GM12891 (cell line): Measurements from ENCODE around the gene MZT2B.
"Not testable (repeated sequence)": the region's sequence is repeated elsewhere in the genome, so short reads cannot be mapped to it uniquely, and the experiment has no call there.

Source experiments
- DNase-seq: peaks from one replicate; pipeline ENCODE4 v3.0.0; 2011; ENCODE audit warnings: low spot score; ENCODE audit not compliant: insufficient read length
- FAIRE-seq: peaks from 2 replicates; lab custom pipeline; 2011; peaks lifted over from hg19 to GRCh38; lab: Jason Lieb, UNC
- PAX5 ChIP-seq: IDR thresholded peaks from 2 replicates; pipeline ENCODE4 v1.6.1; 2011; ENCODE audit warnings: low read length, moderate library complexity, mild to moderate bottlenecking; ENCODE audit not compliant: insufficient read depth, severe bottlenecking
- POLR2A ChIP-seq: IDR thresholded peaks from 2 replicates; pipeline ENCODE4 v1.6.1; 2011; ENCODE audit warnings: low read depth, low read length, control low read depth
- POLR2AphosphoS5 ChIP-seq: IDR thresholded peaks from 2 replicates; pipeline ENCODE4 v1.6.1; 2011; ENCODE audit warnings: low read depth, low read length, control low read depth
- POU2F2 ChIP-seq: IDR thresholded peaks from 2 replicates; pipeline ENCODE4 v1.6.1; 2011; ENCODE audit warnings: low read depth, mild to moderate bottlenecking, control low read depth, low read length, moderate library complexity
- SPI1 ChIP-seq: IDR thresholded peaks from 2 replicates; pipeline ENCODE4 v1.6.1; 2011; ENCODE audit warnings: low read depth, low read length, control low read depth
- TAF1 ChIP-seq: IDR thresholded peaks from 2 replicates; pipeline ENCODE4 v1.6.1; 2011; ENCODE audit warnings: low read depth, low read length, control low read depth

Gene MZT2B

GRCh38 chr2:130157825-130158514, 24.1 kb upstream of the MZT2B start:
- peak; percentile 73 for TF ChIP-seq SPI1
- TF ChIP-seq POU2F2, result 0 out of 2 replicates have a peak, but pooled peaks have one; percentile 33
- FAIRE-seq, result peak; percentile 64

GRCh38 chr2:130158631-130159030, 23.4 kb upstream of the MZT2B start:
- DNase-seq, result no peak
- FAIRE-seq, result peak; percentile 38
- TF ChIP-seq PAX5 (no peak), POLR2AphosphoS5 (no peak), SPI1 (no peak), TAF1 (no peak), POLR2A (no peak), POU2F2 (no peak)

More at GRCh38 chr2:130157825-130158514, 24.1 kb upstream of the MZT2B start:
- not testable (repeated sequence) for DNase-seq

- not testable (repeated sequence) for DNase-seq, FAIRE-seq
Observed at GRCh38 chr2:130159376-130159775, 22.7 kb upstream of the MZT2B start.

- FAIRE-seq, result no peak
- TF ChIP-seq PAX5, result no peak
- TF ChIP-seq POLR2AphosphoS5, result no peak
- TF ChIP-seq POU2F2, result no peak
- TF ChIP-seq SPI1, result no peak
- TF ChIP-seq TAF1, result no peak
- TF ChIP-seq POLR2A, result no peak
- DNase-seq, result no peak
Observed at GRCh38 chr2:130160131-130160530, 21.9 kb upstream of the MZT2B start.

GRCh38 chr2:130160838-130161705, 21.0 kb upstream of the MZT2B start:
- FAIRE-seq, DNase-seq: not testable (repeated sequence)

GRCh38 chr2:130162486-130162885, 19.6 kb upstream of the MZT2B start:
- FAIRE-seq, result not testable (repeated sequence)

GRCh38 chr2:130162968-130163367, 19.1 kb upstream of the MZT2B start:
- FAIRE-seq (no peak), DNase-seq (no peak)
- TF ChIP-seq POU2F2 (no peak), POLR2A (no peak), SPI1 (no peak), PAX5 (no peak), TAF1 (no peak), POLR2AphosphoS5 (no peak)

More at GRCh38 chr2:130162486-130162885, 19.6 kb upstream of the MZT2B start:
- not testable (repeated sequence) for DNase-seq

GRCh38 chr2:130165293-130166016, 16.6 kb upstream of the MZT2B start:
- FAIRE-seq (no peak), DNase-seq (no peak)
- TF ChIP-seq POU2F2 (no peak), POLR2AphosphoS5 (no peak), PAX5 (no peak), TAF1 (no peak), POLR2A (no peak), SPI1 (no peak)

- not testable (repeated sequence) for FAIRE-seq, DNase-seq
Observed at GRCh38 chr2:130166611-130167010, 15.5 kb upstream of the MZT2B start.

GRCh38 chr2:130169163-130169562, 12.9 kb upstream of the MZT2B start:
- not testable (repeated sequence) for DNase-seq, FAIRE-seq

- FAIRE-seq, result no peak
- TF ChIP-seq SPI1 (no peak), POLR2A (no peak), PAX5 (no peak), TAF1 (no peak), POLR2AphosphoS5 (no peak), POU2F2 (no peak)
- DNase-seq, result no peak
Observed at GRCh38 chr2:130169896-130170295, 12.2 kb upstream of the MZT2B start.

GRCh38 chr2:130174866-130175265, 7.2 kb upstream of the MZT2B start:
- DNase-seq, result not testable (repeated sequence)
- peak; percentile 54 for FAIRE-seq

- not testable (repeated sequence) for DNase-seq, FAIRE-seq
Observed at GRCh38 chr2:130180404-130181324, 1.4 kb upstream of the MZT2B start.
